HepG2 (cell line): ENCODE measurements around the gene TUBB4B. TPM values are rescaled to one million over a fixed set of nuclear protein-coding genes. Genes with fewer than 3 reads are reported as not detected.

ENCODE experiments used
- AKAP8 ChIP-seq: sonication (generic); formaldehyde crosslinking; IDR thresholded peaks from 2 replicates; pipeline ENCODE4 v1.5.1; 2020; ENCODE audit warnings: mild to moderate bottlenecking, missing genetic modification reagents
- CTCF ChIP-seq: sonication (generic); formaldehyde crosslinking; IDR thresholded peaks from 2 replicates; pipeline ENCODE4 v1.5.0; 2020; ENCODE audit warnings: mild to moderate bottlenecking, missing genetic modification reagents, moderate library complexity
- ESRRA ChIP-seq: sonication (generic); formaldehyde crosslinking; IDR thresholded peaks from 2 replicates; pipeline ENCODE4 v1.5.1; 2020; ENCODE audit warnings: mild to moderate bottlenecking, low read depth, missing genetic modification reagents
- IRF9 ChIP-seq: sonication (generic); formaldehyde crosslinking; IDR thresholded peaks from 2 replicates; pipeline ENCODE4 v1.8.0; 2022; ENCODE audit warnings: missing genetic modification reagents, mild to moderate bottlenecking, borderline replicate concordance
- MTF1 ChIP-seq: sonication (generic); formaldehyde crosslinking; IDR thresholded peaks from 2 replicates; pipeline ENCODE4 v1.5.0; 2020; ENCODE audit warnings: missing genetic modification reagents
- POGK ChIP-seq: sonication (generic); formaldehyde crosslinking; conservative IDR thresholded peaks from 2 replicates; pipeline ENCODE4 v1.8.0; 2022; ENCODE audit warnings: mild to moderate bottlenecking, moderate library complexity, missing genetic modification reagents
- TBX2 ChIP-seq: sonication (generic); formaldehyde crosslinking; IDR thresholded peaks from 2 replicates; pipeline ENCODE4 v1.5.0; 2020; ENCODE audit warnings: missing genetic modification reagents, mild to moderate bottlenecking, borderline replicate concordance
- ZFAT ChIP-seq: sonication (generic); formaldehyde crosslinking; conservative IDR thresholded peaks from 2 replicates; pipeline ENCODE4 v1.8.1; 2023; ENCODE audit warnings: missing genetic modification reagents, inconsistent platforms
- ZNF574 ChIP-seq: sonication (generic); formaldehyde crosslinking; IDR thresholded peaks from 2 replicates; pipeline ENCODE4 v1.4.0; 2020; ENCODE audit warnings: missing genetic modification reagents
- ZNF646 ChIP-seq: sonication (generic); formaldehyde crosslinking; IDR thresholded peaks from 2 replicates; pipeline ENCODE4 v1.9.0; 2021; ENCODE audit warnings: mild to moderate bottlenecking, missing genetic modification reagents
- ZNF691 ChIP-seq: sonication (generic); formaldehyde crosslinking; IDR thresholded peaks from 2 replicates; pipeline ENCODE4 v1.4.0; 2020; ENCODE audit warnings: missing genetic modification reagents, low read depth, mild to moderate bottlenecking, borderline replicate concordance
- ZSCAN25 ChIP-seq: sonication (generic); formaldehyde crosslinking; IDR thresholded peaks from 2 replicates; pipeline ENCODE4 v1.8.0; 2022; ENCODE audit warnings: mild to moderate bottlenecking, missing genetic modification reagents
- polyA plus RNA-seq, 8 experiments: library from polyadenylated mRNA; depleted of rRNA in 3 of 8; stranded (reverse) in 7 of 8; unstranded in 1 of 8; fragments of >200 nt; fragmentation: Illumina TruSeq in 4 of 8; extraction: Trizol in 4 of 8; gene quantifications; 2 replicates each; pipeline versions ENCODE4 v1.2.1 to v1.2.3, GENCODE V29; 2011 to 2016; ENCODE audit warnings: low read depth in 4 of 8, missing spikeins in 1 of 8, mixed read lengths in 1 of 8; ENCODE audit not compliant: insufficient read depth in 1 of 8
- total RNA-seq, 5 experiments: library from RNA; depleted of rRNA; stranded (reverse); fragments of >200 nt; fragmentation: Illumina TruSeq; extraction: Trizol; gene quantifications; 2 replicates each; pipeline ENCODE4 v1.2.3, GENCODE V29; 2016; ENCODE audit warnings: low read depth in 1 of 5

The TUBB4B gene
- total and polyA plus RNA-seq, 2 of the 13 experiments (the other 11 are each of a cell fraction or from before 2014, with no cell fraction given) = 182 to 412 TPM

GRCh38 chr9:137195525-137196220, 45.4 kb upstream of the TUBB4B start (continued):
- TF ChIP-seq ZNF574 (CRISPR knock-in tag) (peak; percentile 13; the same call in 1 of the 2 replicates), AKAP8 (CRISPR knock-in tag) (peak; percentile 54; the same call in 1 of the 2 replicates), ESRRA (CRISPR knock-in tag) (0 out of 2 replicates have a peak, but pooled peaks have one; percentile 49), ZSCAN25 (CRISPR knock-in tag) (0 out of 2 replicates have a peak, but pooled peaks have one; percentile 20), POGK (CRISPR knock-in tag) (0 out of 2 replicates have a peak, but pooled peaks have one; percentile 34), ZFAT (CRISPR knock-in tag) (no peak), CTCF (peak; percentile 37; the same call in 1 of the 2 replicates), ZNF691 (CRISPR knock-in tag) (no peak), ZNF646 (CRISPR knock-in tag) (no peak), IRF9 (CRISPR knock-in tag) (no peak), TBX2 (CRISPR knock-in tag) (0 out of 2 replicates have a peak, but pooled peaks have one; percentile 24), MTF1 (CRISPR knock-in tag) (no peak)
